PC-3 (cell line): Measurements from ENCODE around the gene PLEKHA1. TPM values are rescaled to one million over a fixed set of nuclear protein-coding genes. Genes with fewer than 3 reads are reported as not detected.

Experiments
- ATAC-seq: fragments of 200-7000 bp; cut with Tn5 transposase; 2 replicates; pipeline ENCODE4 v1.9.1; 2020; ENCODE audit warnings: mild to moderate bottlenecking, moderate library complexity
- BruUV-seq: library from RNA; stranded (reverse); fragments of 400-500 nt; replicated peaks from 2 replicates; lab custom pipeline; 2021; lab: Mats Ljungman, UMichigan
- CTCF ChIA-PET: fragments of 300-600 bp; sonication (Branson Sonifier 250); formaldehyde crosslinking; loops from one replicate; lab custom pipeline; 2022; ENCODE audit warnings: antibody characterized with exemption; lab: Charles Lee
- POLR2A ChIA-PET: fragments of 300-600 bp; sonication (Branson Sonifier 250); formaldehyde crosslinking; loops from one replicate; lab custom pipeline; 2022; ENCODE audit warnings: antibody characterized with exemption; ENCODE audit not compliant: unreplicated experiment; lab: Charles Lee
- DNase-seq: peaks from one replicate; pipeline ENCODE4 v3.0.0-alpha.2; 2015
- H2AFZ ChIP-seq: fragments of 300-600 bp; sonication (generic); 2 replicates; pipeline ENCODE4 v1.6.0; 2016; ENCODE audit warnings: antibody characterized with exemption, low read length
- H3F3A ChIP-seq: fragments of 300-600 bp; sonication (generic); one replicate; pipeline ENCODE4 v1.6.0; 2017; ENCODE audit warnings: antibody characterized with exemption, low read length, control low read depth, mild to moderate bottlenecking; ENCODE audit not compliant: unreplicated experiment
- H3K27ac ChIP-seq: fragments of 300-600 bp; sonication (generic); 2 replicates; pipeline ENCODE4 v1.5.1; 2016; ENCODE audit warnings: mild to moderate bottlenecking, low read length
- H3K27me3 ChIP-seq: fragments of 300-600 bp; sonication (generic); 2 replicates; pipeline ENCODE4 v1.6.1; 2016; ENCODE audit warnings: low read length, mixed read lengths
- H3K36me3 ChIP-seq: fragments of 300-600 bp; sonication (generic); 2 replicates; pipeline ENCODE4 v1.6.1; 2016; ENCODE audit warnings: low read depth, mixed run types, low read length, mixed read lengths
- H3K4me1 ChIP-seq: fragments of 300-600 bp; sonication (generic); 2 replicates; pipeline ENCODE4 v1.5.1; 2016; ENCODE audit warnings: low read length; ENCODE audit not compliant: insufficient read depth
- H3K4me2 ChIP-seq: fragments of 300-600 bp; sonication (generic); 2 replicates; pipeline ENCODE4 v1.6.0; 2016; ENCODE audit warnings: low read length
- H3K4me3 ChIP-seq: fragments of 300-600 bp; sonication (generic); 2 replicates; pipeline ENCODE4 v1.5.1; 2016; ENCODE audit warnings: mild to moderate bottlenecking, low read length, mixed read lengths
- H3K79me2 ChIP-seq: fragments of 300-600 bp; sonication (generic); 2 replicates; pipeline ENCODE4 v1.6.1; 2017; ENCODE audit warnings: low read length, mixed read lengths
- H3K9ac ChIP-seq: fragments of 300-600 bp; sonication (generic); 2 replicates; pipeline ENCODE4 v1.6.0; 2016; ENCODE audit warnings: mild to moderate bottlenecking, low read length
- H3K9me2 ChIP-seq: fragments of 300-600 bp; sonication (generic); replicated peaks from 2 replicates; pipeline ENCODE4 v1.6.1; 2016; ENCODE audit warnings: mixed run types, low read length, mixed read lengths
- H3K9me3 ChIP-seq: fragments of 300-600 bp; sonication (generic); 2 replicates; pipeline ENCODE4 v1.6.1; 2016; ENCODE audit warnings: low read length, mixed read lengths
- H4K20me1 ChIP-seq: fragments of 300-600 bp; sonication (generic); 2 replicates; pipeline ENCODE4 v1.6.1; 2016; ENCODE audit warnings: low read length, mixed read lengths
- CTCF ChIP-seq: fragments of 300-600 bp; sonication (generic); conservative IDR thresholded peaks from 2 replicates; pipeline ENCODE4 v1.5.1; 2017; ENCODE audit warnings: antibody characterized with exemption, low read depth, mild to moderate bottlenecking, low read length
- EZH2 ChIP-seq: fragments of 300-600 bp; sonication (generic); IDR thresholded peaks from one replicate; pipeline ENCODE4 v1.6.1; 2017; ENCODE audit warnings: antibody characterized with exemption, mild to moderate bottlenecking, low read length; ENCODE audit not compliant: unreplicated experiment
- EZH2phosphoT487 ChIP-seq: fragments of 300-600 bp; sonication (generic); IDR thresholded peaks from 2 replicates; pipeline ENCODE4 v1.6.1; 2018; ENCODE audit warnings: mild to moderate bottlenecking, antibody characterized with exemption, low read length, borderline replicate concordance
- intact Hi-C: fragments of 100-400 bp; cut with micrococcal nuclease; formaldehyde crosslinking; loops from 2 replicates; pipeline ENCODE4 v1.9.0; 2023
- microRNA-seq: library from miRNA; unstranded; fragments of <30 nt; microRNA quantifications from one replicate; pipeline ENCODE4 v1.1.0, GENCODE V29; 2020; ENCODE audit not compliant: unreplicated experiment
- total RNA-seq: library from RNA; depleted of rRNA; stranded (reverse); fragments of >200 nt; gene quantifications from 2 replicates; pipeline ENCODE4 v1.2.3, GENCODE V29; 2014; rRNA removed

Gene PLEKHA1
- total RNA-seq, 1 experiment from 2014 or later, result 5.2 TPM

GRCh38 chr10:122480146-122480833 lies 105.8 kb downstream of the PLEKHA1 start:
- ChIA-PET POLR2A (no interaction called here), CTCF (no interaction called here)
- TF ChIP-seq CTCF (no peak), EZH2phosphoT487 (no peak), EZH2 (no peak)
- ATAC-seq, result no peak
- Histone ChIP-seq H3K4me1 (no peaks in the 10 kb centered on the region), H3K9me3 (no peaks in the 10 kb centered on the region), H4K20me1 (no peaks in the 10 kb centered on the region), H3K79me2 (no peaks in the 10 kb centered on the region), H3K9ac (no peak overlapping the region), H3K4me3 (no peak overlapping the region), H2AFZ (no peak overlapping the region), H3K9me2 (no peaks in the 10 kb centered on the region), H3F3A (no peaks in the 10 kb centered on the region), H3K27ac (no peak overlapping the region), H3K4me2 (no peak overlapping the region), H3K27me3 (no peaks in the 10 kb centered on the region), H3K36me3 (no peaks in the 10 kb centered on the region)
- intact Hi-C loops, result no loop called here
- DNase-seq, result no peak
- BruUV-seq, result no TSS peak

GRCh38 chr10:122481296-122482056 lies 107.0 kb downstream of the PLEKHA1 start:
- Histone ChIP-seq H3K4me1 (no peaks in the 10 kb centered on the region), H3K79me2 (no peaks in the 10 kb centered on the region), H3K27ac (no peak overlapping the region), H3K36me3 (no peaks in the 10 kb centered on the region), H3F3A (no peaks in the 10 kb centered on the region), H3K9ac (no peak overlapping the region), H4K20me1 (no peaks in the 10 kb centered on the region), H3K9me2 (no peaks in the 10 kb centered on the region), H3K9me3 (no peaks in the 10 kb centered on the region), H2AFZ (no peak overlapping the region), H3K4me3 (no peak overlapping the region), H3K27me3 (no peaks in the 10 kb centered on the region), H3K4me2 (no peak overlapping the region)
- intact Hi-C loops, result no loop called here
- TF ChIP-seq EZH2, result no peak
- no peak for TF ChIP-seq EZH2phosphoT487
- TF ChIP-seq CTCF, result no peak
- ChIA-PET CTCF (no interaction called here), POLR2A (interaction anchor here (0.6 kb wide), 1 partner anchor 448 kb away, joined by 6 read pairs; no protein-coding TSS in a partner anchor)
- no TSS peak for BruUV-seq
- ATAC-seq (no peak), DNase-seq (no peak)

Small RNAs within 50 kb of the gene (microRNA-seq; reads per million reads assigned to microRNA genes)
- gene MIR3941, result not detected

Other genes starting within 250 kb of the PLEKHA1 start
- not detected in 2 replicates for gene BTBD16, start 103.4 kb upstream of the PLEKHA1 start, total RNA-seq
- gene ARMS2, start 79.9 kb downstream of the PLEKHA1 start, total RNA-seq, result not detected in 2 replicates
- 18.6 and 21.3 TPM in 2 replicates for gene HTRA1, start 86.8 kb downstream of the PLEKHA1 start, total RNA-seq
- 0.62 and 1.2 TPM in 2 replicates for gene DMBT1, start 186.0 kb downstream of the PLEKHA1 start, total RNA-seq